HG03175 (cell line): ENCODE data around the gene TSNAX.

Experiments
- ATAC-seq: cut with Tn5 transposase; IDR thresholded peaks from one replicate; pipeline ENCODE4 v1.9.1; 2021; ENCODE audit warnings: mild to moderate bottlenecking, moderate library complexity; ENCODE audit not compliant: unreplicated experiment

TSNAX gene

GRCh38 chr1:231517076-231517475 lies 11.4 kb upstream of the TSNAX start:
- ATAC-seq, result no peak

- ATAC-seq, result no peak
Observed at GRCh38 chr1:231518485-231519034, 9.9 kb upstream of the TSNAX start.

DNA sequence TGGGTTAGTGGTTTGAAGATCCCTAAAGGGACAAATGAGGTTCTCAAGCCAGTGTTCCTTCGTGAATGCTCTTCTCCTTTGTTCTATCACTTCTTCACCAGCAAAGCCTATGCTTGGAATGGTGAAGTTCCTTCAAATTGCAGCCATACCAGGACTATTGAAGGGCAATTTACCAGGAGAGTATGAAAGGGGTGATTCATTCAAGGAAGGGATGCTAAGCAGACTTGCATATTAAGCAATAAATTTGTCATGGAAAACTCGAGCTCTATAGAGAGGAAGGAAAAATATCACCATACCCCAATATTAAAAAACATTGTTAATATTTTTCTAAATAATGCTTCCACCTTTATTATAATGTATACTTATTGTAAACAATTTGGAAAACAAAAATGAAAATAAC lies 9.3 kb upstream of the TSNAX start:
- ATAC-seq, result no peak

DNA sequence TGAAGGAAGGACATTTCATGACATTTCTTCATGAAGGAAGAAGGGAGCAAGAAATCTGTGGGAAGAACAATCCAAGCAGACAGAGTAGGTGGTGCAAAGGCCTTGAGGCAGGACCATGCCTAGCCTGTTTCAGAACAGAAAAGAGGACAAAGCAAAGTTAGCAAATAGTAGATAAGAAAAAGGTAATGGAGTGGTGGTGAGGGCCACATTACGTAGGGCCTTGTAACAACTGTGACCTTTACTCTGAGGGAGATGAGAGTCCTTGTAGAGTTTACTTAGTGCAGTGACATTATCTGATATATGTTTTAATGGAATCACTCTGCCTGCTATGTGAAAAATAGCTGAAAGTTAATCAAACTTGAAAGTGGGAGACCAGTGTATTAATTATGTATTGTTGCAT lies 6.4 kb upstream of the TSNAX start:
- no peak for ATAC-seq

GRCh38 chr1:231522931-231523642 lies 5.4 kb upstream of the TSNAX start:
- ATAC-seq, result no peak

- no peak for ATAC-seq
Observed at GRCh38 chr1:231523816-231524215, 4.7 kb upstream of the TSNAX start.

DNA sequence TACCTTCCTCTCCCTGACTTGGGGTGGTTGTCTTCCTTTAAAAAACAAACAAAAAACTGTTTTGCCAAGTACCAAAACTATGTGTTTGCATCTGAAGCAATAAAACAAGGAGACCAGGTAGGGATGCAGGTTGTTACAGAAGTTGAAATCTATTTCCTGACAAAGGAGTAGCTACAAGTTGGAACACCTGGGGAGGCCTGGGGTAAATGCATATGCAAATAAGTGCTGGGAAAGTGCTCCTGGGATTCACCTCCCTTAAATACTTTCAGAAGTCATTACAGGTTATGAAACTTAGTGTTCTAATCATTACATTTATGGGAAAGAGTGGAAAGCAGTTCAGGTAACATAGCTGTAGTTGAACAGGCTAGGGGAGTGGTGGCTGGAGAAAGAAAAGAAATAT lies 1.9 kb upstream of the TSNAX start:
- no peak for ATAC-seq

DNA sequence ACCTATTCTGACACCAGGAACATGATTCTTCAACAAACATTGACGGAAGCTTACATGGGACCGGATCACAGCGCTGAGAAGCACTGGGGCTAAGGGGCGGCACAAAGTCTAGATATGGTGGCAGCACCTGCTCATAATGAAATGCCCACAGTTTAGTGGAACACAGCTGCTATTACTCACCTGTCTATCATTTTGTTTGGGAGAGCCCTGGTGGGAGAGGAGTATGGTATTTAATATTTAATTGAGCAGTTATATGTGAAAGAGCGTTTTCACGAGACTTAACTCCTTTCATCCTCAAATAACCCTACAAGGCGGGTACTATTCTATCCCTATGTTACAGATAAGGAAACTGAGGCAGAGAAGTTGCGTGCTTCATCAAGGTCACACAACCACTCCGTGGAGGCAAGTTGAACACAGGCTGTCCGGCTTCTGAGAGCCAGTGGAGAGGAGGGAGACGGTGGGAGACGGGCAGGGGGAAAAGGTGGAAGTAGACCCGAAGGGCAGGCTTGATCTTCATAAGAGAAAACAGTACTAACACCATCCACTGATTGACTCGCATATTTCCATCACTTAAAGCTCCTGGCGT lies 790 bp upstream of the TSNAX start:
- peak; percentile 21 for ATAC-seq

- ATAC-seq, result no peak
Observed at GRCh38 chr1:231533240-231533639, 4.8 kb downstream of the TSNAX start.

DNA sequence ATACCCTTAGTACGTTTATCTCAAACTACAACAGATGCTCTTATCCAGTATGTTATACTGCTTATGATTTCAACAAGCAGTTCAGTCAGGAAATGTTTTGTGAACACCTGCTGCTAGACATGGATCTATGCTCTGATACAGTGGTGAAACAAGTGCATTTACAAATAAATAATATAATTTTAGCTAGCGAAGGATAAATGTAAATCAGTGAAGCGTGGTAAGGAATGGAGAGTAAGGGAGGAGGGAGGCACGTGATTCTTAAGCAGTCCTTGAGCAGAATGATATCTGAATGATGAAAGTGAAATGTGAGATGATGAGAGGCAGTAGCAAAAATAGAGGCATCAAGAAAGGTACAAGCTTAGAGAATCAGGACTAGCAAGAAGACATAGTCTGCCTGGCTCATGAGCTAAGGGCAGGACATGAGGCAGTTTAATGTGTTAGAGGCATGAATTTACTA lies 6.3 kb downstream of the TSNAX start:
- ATAC-seq, result no peak

- ATAC-seq, result no peak
Observed at GRCh38 chr1:231536099-231536498, 7.6 kb downstream of the TSNAX start.

DNA sequence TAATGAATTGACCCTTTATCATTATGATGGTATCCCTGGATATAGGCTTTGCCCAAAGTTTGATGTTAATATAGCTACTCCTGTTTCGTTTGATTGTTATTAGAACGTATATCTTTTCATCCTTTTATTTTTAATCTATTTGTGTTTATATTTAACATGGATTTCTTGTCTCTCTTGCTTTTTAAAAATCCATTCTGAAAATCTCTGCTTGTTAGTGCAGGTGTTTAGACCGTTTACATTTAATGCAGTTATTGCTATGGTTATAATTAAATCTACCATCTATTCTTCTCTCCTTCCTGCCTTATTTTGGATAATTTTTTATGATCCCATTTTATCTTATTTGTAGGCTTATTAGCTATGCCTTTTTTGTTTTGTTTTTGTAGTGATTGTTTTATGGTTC lies 12.4 kb downstream of the TSNAX start:
- no peak for ATAC-seq

DNA sequence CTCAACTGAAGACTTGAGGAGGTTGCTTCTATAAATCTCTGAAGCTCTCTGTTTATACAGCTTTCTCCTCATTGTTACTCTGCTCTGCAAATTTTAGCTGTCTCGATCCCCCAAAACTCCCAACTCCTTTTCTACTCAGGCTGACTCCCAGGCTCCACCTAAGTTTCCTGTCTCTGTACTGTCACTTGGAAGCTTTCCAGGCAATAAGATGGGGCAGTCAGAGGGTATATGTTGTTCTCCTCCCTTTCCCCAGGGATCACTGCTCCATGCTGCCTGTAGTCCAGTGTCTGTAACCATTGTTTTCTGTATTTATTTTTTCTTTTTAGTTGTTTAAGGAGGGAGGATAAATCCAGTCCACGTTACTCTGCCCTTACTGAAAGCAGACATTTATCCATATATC lies 13.4 kb downstream of the TSNAX start:
- ATAC-seq, result no peak

GRCh38 chr1:231544943-231545592 lies 16.6 kb downstream of the TSNAX start:
- no peak for ATAC-seq

DNA sequence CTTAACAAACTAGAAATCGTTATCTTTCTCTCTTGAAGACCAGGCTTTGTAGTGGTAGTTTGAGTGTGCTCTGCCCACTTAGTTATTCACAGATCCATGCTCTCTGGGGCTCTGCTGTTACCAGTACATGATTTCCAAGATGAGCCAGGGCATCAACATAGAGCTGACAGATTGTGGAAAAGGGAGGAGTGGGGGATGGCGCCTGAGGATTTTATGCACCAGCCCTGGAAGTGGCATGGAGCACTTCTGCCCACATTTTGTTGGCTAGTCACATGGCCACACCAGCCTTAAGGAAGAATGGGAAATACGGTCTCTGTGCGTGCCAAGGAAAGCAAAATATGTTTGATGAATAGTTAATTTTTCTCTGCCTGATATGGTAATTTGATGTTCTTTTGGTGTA lies 18.2 kb downstream of the TSNAX start:
- ATAC-seq, result no peak

GRCh38 chr1:231549733-231550447 lies 21.4 kb downstream of the TSNAX start:
- no peak for ATAC-seq

DNA sequence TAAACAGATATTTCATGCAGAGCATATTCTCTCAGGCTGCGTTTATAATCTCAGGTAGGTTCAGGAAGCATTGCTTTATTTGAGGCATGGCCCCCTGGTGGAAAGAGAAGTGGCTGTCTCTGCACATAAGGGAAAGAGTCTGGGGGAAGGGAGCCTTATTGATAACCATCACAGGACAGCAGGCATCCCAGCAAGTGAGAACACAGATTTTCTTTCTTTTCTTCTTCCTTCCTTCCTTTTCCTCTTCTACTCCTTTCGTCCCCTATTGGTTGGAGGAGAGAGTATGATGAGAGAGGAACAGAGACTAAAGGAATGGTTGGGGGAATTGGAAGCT lies 21.9 kb downstream of the TSNAX start:
- peak; percentile 53 for ATAC-seq

GRCh38 chr1:231553320-231553719 lies 24.9 kb downstream of the TSNAX start:
- ATAC-seq, result no peak

DNA sequence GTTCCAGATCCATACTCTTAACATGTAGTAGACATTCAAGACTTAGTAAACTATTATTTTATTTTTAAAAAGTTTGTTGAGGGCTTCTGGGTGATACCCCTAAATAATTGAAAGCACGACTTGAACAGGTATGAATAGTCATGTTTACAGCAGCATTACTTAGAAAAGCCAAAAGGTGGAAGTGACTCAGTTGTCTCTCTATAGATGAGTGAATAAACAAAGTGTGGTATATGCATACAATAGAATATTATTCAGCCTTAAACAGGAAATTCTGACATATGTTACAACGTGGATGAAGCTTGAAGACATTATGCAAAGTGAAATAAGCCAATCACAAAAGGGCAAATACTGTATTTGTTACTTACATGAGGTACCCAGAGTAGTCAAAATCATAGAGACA lies 26.5 kb downstream of the TSNAX start:
- no peak for ATAC-seq

DNA sequence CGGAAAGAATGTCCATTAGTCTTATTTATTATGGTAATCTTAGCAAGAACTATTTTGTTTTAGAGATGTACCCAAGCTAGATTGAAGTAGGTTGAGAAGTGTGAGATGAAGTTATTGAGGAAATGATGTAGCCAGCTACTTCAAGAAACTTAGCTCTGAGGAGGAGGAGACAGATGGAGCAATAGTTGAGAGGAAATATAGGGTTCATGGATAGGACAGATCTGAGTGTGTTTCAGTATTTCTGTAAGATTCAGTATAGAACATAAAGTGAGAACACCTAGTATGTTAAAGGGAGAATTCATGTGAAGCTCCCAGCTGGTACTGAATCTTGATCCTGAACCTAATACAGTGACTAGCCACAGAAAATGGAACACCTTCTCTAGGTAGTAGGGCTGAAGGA lies 28.9 kb downstream of the TSNAX start:
- no peak for ATAC-seq

GRCh38 chr1:231557898-231558707 lies 29.6 kb downstream of the TSNAX start:
- ATAC-seq, result no peak
